Measurements from ENCODE around the gene GPI.

- TF ChIP-seq POLR2A (IDR thresholded peaks at IDR 0.05) (no peak), CTCF (IDR thresholded peaks at IDR 0.05) (no peak)
These were observed 17.5 kb downstream of the GPI start for GRCh38 chr19:34382471-34382870.

All from esophagus squamous epithelium (tissue), 4 donors.